Prostate gland (tissue), 2 donors: ENCODE measurements around the gene DUSP15. TPM values are rescaled to one million over a fixed set of nuclear protein-coding genes. Genes with fewer than 3 reads are reported as not detected.

Experiments used
- DNase-seq: peaks from one replicate; pipeline ENCODE4 v3.0.0-alpha.2; 2019; ENCODE audit warnings: low spot score
- H3K27ac ChIP-seq, 2 donors: fragments of 200-600 bp; sonication (generic); 2 replicates each; pipeline ENCODE4 v1.5.1; 2017 to 2019
- H3K27me3 ChIP-seq: fragments of 200-600 bp; sonication (generic); replicated peaks from 2 replicates; pipeline ENCODE4 v1.5.1; 2019; ENCODE audit not compliant: insufficient read depth
- H3K36me3 ChIP-seq, 2 donors: fragments of 200-600 bp; sonication (generic); 1 replicate in 1 of 2; 2 replicates in 1 of 2; pipeline versions ENCODE4 v1.5.1 to v1.8.1; 2017 to 2019
- H3K4me1 ChIP-seq: fragments of 200-600 bp; sonication (generic); replicated peaks from 2 replicates; pipeline ENCODE4 v1.5.1; 2019
- H3K4me3 ChIP-seq, 2 donors: fragments of 200-600 bp; sonication (generic); 2 replicates each; pipeline ENCODE4 v1.5.1; 2017 to 2019
- H3K9me3 ChIP-seq: fragments of 200-600 bp; sonication (generic); 2 replicates; pipeline ENCODE4 v1.5.1; 2017
- POLR2A ChIP-seq: fragments of 450-650 bp; IDR thresholded peaks from one replicate; pipeline ENCODE4 v1.6.1; 2016; ENCODE audit warnings: antibody characterized with exemption, mild to moderate bottlenecking
- POLR2AphosphoS5 ChIP-seq: sonication (generic); formaldehyde crosslinking; IDR thresholded peaks from one replicate; pipeline ENCODE4 v1.6.1; 2017; ENCODE audit warnings: antibody characterized with exemption
- WGBS: methylation state at CpG from one replicate; pipeline ENCODE4 v1.1.5; 2018; 5-methylcytosine and 5-hydroxymethylcytosine counted together
- intact Hi-C: fragments of 100-400 bp; cut with DNase I; formaldehyde crosslinking; loops from one replicate; pipeline ENCODE4 v1.14.2; 2022
- total RNA-seq, 2 donors: library from RNA; depleted of rRNA; stranded (reverse); fragments of >200 nt; gene quantifications; one replicate each; pipeline ENCODE4 v1.1.0, GENCODE V29; 2016
- TF ChIP-seq, protein P1 (sequence below), 4 experiments: fragments of 200-600 bp in 2 of 4; fragments of 450-650 bp in 2 of 4; sonication (generic) in 2 of 4; IDR thresholded peaks; 1 replicate in 3 of 4; 2 replicates in 1 of 4; pipeline ENCODE4 v1.5.1; 2016 to 2019; ENCODE audit warnings: antibody characterized with exemption in 4 of 4, mild to moderate bottlenecking in 2 of 4, moderate library complexity in 2 of 4

The DUSP15 gene
- total RNA-seq, 2 donors from 2014 or later, result 1.7 to 57.9 TPM

DNA sequence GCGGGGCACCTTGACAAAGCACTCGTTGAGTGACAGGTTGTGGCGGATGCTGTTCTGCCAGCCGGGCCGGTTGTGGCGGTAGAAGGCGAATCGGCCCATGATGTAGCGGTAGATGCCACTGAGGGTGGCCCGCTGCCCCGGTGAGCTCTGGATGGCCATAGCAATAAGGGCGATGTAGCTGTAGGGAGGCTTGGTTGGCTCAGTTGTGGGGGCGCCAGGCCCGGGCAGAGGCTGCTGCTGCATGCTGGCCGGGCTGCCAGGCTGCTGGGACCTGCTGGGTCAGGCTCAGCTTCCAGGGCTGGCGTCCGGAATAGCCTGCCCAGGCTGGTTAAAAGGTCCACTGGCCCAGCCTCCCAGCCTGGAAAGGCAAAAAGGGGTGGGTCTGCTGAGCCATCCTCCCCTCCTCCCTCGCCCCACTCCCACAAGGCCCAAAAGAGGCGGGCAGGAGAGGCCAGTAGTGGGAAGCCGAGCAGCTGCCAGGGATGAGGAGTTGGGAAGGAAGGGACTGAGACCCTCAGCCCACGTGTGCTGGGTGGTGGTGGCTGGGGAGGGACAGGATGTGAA lies 24.9 kb downstream of the DUSP15 start, which contains the start of gene FOXS1:
FOXS1 (minus strand) TSS at position 305 of the 564 bp plus-strand sequence; CDS start at position 243, 62 bp downstream.
- no peak for DNase-seq
- intact Hi-C loops, result no loop called here
- H3K27ac ChIP-seq, result no peak within 1 kb of the TSS
- H3K4me3 ChIP-seq, result no peak within 1 kb of the TSS
- 27% methylated on average over 19 of the region's 21 CpGs for WGBS
- no peaks in the 10 kb centered on the region for H3K27me3 ChIP-seq
- TF ChIP-seq, protein P1, sequence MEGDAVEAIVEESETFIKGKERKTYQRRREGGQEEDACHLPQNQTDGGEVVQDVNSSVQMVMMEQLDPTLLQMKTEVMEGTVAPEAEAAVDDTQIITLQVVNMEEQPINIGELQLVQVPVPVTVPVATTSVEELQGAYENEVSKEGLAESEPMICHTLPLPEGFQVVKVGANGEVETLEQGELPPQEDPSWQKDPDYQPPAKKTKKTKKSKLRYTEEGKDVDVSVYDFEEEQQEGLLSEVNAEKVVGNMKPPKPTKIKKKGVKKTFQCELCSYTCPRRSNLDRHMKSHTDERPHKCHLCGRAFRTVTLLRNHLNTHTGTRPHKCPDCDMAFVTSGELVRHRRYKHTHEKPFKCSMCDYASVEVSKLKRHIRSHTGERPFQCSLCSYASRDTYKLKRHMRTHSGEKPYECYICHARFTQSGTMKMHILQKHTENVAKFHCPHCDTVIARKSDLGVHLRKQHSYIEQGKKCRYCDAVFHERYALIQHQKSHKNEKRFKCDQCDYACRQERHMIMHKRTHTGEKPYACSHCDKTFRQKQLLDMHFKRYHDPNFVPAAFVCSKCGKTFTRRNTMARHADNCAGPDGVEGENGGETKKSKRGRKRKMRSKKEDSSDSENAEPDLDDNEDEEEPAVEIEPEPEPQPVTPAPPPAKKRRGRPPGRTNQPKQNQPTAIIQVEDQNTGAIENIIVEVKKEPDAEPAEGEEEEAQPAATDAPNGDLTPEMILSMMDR (IDR thresholded peaks at IDR 0.05), result no peak
- TF ChIP-seq POLR2A (no peak), POLR2AphosphoS5 (peak; percentile 16)
- H3K4me1 ChIP-seq, result no peaks in the 10 kb centered on the region
- no peaks in the 10 kb centered on the region for H3K9me3 ChIP-seq
- no peaks in the 10 kb centered on the region for H3K36me3 ChIP-seq

GRCh38 chr20:31844737-31845299 lies 25.5 kb downstream of the DUSP15 start:
- no peaks in the 10 kb centered on the region for H3K9me3 ChIP-seq
- H3K4me1 ChIP-seq, result no peaks in the 10 kb centered on the region
- H3K27me3 ChIP-seq, result no peaks in the 10 kb centered on the region
- no peak for DNase-seq
- H3K36me3 ChIP-seq, result no peaks in the 10 kb centered on the region
- WGBS, result 67% methylated on average over 28 of the region's 28 CpGs
- intact Hi-C loops, result no loop called here
- TF ChIP-seq POLR2AphosphoS5 (no peak), POLR2A (no peak)
- TF ChIP-seq, protein P1 (IDR thresholded peaks at IDR 0.05), result no peak
- no peak overlapping the region for H3K4me3 ChIP-seq
- no peak overlapping the region for H3K27ac ChIP-seq

GRCh38 chr20:31843881-31844280 lies 26.4 kb downstream of the DUSP15 start:
- 66% methylated on average over 5 of the region's 5 CpGs for WGBS
- H3K36me3 ChIP-seq, result no peaks in the 10 kb centered on the region
- intact Hi-C loops, result no loop called here
- no peaks in the 10 kb centered on the region for H3K27me3 ChIP-seq
- no peak overlapping the region for H3K27ac ChIP-seq
- TF ChIP-seq POLR2A, result no peak
- TF ChIP-seq, protein P1 (IDR thresholded peaks at IDR 0.05), result no peak
- TF ChIP-seq POLR2AphosphoS5, result no peak
- H3K4me3 ChIP-seq, result no peak overlapping the region
- DNase-seq, result no peak
- H3K9me3 ChIP-seq, result no peaks in the 10 kb centered on the region
- H3K4me1 ChIP-seq, result no peaks in the 10 kb centered on the region

GRCh38 chr20:31843288-31843687 lies 27.0 kb downstream of the DUSP15 start:
- WGBS, result 84% methylated on average over 6 of the region's 6 CpGs
- intact Hi-C loops, result no loop called here
- Histone ChIP-seq H3K27ac (no peak overlapping the region), H3K27me3 (no peaks in the 10 kb centered on the region), H3K36me3 (no peaks in the 10 kb centered on the region), H3K9me3 (no peaks in the 10 kb centered on the region), H3K4me1 (no peaks in the 10 kb centered on the region), H3K4me3 (no peak overlapping the region)
- no peak for DNase-seq
- no peak for TF ChIP-seq POLR2A
- TF ChIP-seq POLR2AphosphoS5, result no peak
- TF ChIP-seq, protein P1 (IDR thresholded peaks at IDR 0.05), result no peak
